SK-N-MC (cell line): Measurements from ENCODE around the gene RPS18.

ENCODE experiments used
- EZH2 ChIP-seq: fragments of 200-600 bp; sonication (generic); IDR thresholded peaks from one replicate; pipeline ENCODE4 v1.6.1; 2017; ENCODE audit warnings: antibody characterized with exemption
- FOXP2 ChIP-seq: optimal IDR thresholded peaks from 2 replicates; pipeline ENCODE3; 2011; ENCODE audit warnings: mild to moderate bottlenecking, moderate library complexity; ENCODE audit not compliant: insufficient read depth; ENCODE audit errors: extremely low read length, control extremely low read depth
- POLR2AphosphoS5 ChIP-seq: IDR thresholded peaks from 2 replicates; pipeline ENCODE4 v1.6.1; 2012; ENCODE audit warnings: mild to moderate bottlenecking, low read depth, low read length, borderline replicate concordance

DNA sequence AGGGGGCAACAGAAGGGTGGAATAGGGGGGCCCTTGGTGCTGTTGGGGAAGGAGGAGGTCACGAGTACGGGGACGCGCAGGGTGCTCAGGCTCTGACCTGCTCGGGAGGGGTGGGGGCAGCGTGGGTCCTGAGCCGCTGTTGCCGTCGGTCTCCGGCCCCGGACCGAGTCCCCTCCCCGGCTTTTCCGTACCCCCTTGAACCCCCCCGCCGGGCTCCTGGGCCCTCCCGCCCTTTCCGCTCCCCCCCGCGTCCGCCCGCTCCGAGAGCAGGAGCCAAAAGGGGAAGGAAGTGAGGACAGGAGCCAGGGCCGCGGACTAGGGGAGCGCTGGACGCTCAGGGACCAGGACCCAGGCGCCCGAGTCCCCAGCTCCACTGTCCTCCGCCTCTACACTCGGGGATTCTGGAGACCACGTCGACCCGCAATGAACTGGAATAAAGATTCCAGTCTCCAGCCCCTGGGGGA lies 26.9 kb downstream of the RPS18 start, which contains the start of gene RGL2:
- TF ChIP-seq EZH2, result no peak
- TF ChIP-seq POLR2AphosphoS5, result no peak
- TF ChIP-seq FOXP2, result no peak
